HG03196 (cell line): Measurements from ENCODE around the gene CHML.

Experiments used
- ATAC-seq: cut with Tn5 transposase; IDR thresholded peaks from one replicate; pipeline ENCODE4 v1.9.1; 2021; ENCODE audit not compliant: unreplicated experiment

Gene CHML

DNA sequence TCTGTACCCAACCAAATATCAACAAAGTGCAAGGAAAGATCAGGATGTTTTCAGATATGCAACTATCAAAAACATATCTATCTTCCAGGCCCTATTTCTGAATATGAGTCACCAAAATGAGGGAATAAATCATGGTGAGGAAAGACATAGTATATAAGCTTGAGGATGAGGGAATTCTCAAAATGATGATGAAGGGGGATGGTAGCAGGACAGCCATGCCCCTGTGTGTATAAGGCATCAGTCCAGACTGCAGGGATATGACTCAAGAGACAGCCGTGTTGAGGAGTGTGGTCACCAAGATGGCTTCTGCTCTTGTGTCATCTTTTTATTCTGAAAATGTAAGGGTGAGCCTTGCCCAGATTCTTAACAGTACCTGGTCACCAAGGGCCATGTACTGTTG, 7.5 kb upstream of the CHML start:
- ATAC-seq: no peak

DNA sequence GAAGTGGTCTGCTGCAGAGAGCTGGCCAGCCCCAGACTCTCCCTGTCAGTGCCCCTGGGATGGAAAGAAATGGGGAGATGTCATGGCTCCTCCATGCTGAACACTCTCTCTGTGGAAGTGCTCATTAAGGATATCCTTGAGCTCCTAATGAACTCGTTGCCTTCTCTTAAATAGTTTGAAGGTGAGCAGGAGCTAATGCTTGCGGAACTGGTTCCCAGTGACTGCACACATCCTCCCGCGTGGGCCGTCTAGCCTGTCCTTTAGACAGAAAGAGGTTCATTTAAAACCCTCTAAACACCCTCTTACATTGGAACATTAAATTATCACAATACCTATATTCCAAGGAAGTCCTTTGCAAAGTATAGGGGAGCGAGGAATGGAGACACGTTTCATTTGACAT, 6.0 kb upstream of the CHML start:
- ATAC-seq: no peak

DNA sequence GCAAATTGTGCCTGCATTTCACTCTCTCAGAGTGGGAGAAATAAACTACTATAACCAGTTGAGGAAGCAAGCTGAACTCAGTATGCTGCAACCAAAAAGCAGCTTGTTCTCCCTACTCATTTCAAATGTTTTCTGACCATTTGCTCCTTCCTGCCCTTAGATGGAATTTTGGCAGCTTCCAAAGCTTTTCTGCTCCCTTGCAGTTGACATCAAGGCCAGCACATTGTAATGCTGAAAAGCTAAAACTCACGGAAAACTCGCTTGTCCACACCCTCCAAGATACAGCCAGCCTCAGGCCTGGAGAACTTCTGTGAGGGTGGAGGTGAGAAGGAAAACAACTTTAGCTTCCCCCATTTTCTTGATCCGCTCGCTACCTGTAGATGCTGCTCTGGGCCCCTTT, 5.0 kb upstream of the CHML start:
- ATAC-seq: no peak

DNA sequence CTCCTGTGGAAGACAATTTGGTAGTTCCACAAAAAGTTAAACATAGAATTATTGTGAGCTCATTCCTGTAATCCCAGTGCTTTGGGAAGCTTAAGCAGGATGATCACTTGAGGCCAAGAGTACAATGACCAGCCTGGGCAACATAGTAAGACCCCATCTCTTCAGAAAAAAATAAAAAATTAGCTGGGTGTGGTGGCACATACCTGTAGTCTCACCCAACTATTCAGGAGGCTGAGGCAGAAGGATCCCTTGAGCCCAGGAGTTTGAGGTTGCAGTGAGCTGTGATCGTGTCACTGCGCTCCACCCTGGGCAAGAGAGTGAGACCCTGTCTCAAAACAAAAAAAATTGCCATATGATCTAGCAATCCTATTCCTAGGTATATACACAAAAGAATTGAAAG, 4.1 kb upstream of the CHML start:
- ATAC-seq: no peak

DNA sequence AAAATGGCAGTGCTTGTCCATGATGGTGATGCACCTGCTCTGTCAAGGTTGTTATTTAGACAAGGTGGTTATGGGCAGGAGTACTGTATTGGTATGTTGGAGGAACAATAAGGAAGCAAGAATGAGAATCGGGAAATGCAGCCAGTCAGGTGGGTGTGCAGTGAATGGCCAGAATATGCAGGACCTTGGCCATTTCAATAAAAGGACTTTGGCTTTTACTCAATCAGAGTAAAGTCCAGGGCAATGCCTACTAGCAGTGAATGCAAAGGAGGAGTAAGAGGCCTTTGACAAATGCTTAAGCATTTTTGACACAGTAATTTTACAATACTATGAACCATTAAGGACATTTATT, 2.4 kb upstream of the CHML start:
- ATAC-seq: no peak

DNA sequence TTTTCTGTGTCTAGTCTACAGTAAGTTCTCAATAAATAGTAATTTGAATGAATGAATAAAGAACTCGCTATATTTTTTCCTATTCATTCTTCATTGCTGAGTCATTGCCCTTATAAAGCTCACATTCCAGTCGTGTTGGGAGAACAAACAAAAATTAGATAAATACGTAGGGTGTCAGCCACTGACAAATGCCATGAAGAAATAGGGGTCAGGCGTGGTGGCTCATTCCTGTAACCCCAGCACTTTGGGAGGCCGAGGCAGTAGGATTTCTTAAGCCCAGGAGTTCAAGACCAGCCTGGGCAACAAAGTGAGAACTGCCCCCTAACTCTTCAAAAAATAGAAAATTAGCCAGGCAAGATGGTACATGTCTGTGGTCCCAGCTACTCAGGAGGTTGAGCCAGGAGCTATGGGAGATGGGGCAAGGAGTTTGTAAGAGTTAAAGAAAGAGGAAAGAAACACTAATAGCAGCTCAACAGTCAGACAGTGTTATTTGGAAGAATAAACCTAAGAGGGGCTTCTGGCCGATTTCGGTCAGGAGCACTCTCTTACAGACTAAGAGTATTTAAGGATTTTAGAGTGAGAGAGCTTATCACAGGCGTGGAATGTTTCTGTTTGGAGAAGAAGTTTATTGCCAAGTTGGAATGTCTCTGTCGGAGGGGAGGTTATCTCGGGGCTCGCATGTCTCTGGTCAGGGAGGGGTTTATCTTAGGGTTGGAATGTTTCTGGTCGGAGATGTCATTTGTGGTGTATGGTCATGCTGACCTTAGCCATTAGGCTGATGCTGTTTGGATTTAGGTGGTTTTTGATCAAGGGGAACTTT, 1.8 kb upstream of the CHML start:
- no peak for ATAC-seq

DNA sequence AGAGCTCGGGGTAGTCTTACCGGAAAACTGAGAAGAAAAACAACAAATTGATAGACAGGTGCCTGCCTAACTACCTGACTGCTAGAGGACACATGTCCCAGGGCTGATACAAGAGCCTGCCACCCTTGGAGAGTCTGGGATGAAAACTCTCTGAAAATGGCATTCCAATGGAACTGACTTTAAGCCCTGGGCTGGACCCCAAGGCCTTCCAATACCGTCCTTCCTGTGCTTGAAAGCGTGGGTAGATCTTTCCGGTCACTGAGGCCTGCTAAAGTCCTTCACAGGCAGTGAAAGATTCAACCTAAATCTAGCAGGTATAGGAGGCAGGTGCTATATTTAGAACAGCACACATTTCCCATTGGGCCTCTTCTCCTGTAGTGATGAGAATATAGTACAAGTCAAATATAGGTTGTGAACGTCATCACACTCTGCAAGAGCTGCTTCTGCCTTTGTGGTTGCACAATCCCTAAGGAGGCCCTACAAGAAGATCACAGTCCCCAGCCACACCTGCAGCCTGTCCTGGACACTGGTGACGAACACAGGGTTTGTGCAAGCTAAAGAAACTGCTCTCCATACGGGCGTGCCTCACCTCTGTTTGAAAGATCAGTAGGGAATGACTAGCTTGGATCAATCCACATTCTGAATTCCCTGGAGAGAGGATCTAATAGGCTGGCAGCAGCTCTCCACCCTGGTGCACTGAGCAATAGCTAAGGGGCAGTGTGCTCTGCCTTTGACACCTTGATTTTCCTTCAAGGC, 876 bp upstream of the CHML start:
- no peak for ATAC-seq

DNA sequence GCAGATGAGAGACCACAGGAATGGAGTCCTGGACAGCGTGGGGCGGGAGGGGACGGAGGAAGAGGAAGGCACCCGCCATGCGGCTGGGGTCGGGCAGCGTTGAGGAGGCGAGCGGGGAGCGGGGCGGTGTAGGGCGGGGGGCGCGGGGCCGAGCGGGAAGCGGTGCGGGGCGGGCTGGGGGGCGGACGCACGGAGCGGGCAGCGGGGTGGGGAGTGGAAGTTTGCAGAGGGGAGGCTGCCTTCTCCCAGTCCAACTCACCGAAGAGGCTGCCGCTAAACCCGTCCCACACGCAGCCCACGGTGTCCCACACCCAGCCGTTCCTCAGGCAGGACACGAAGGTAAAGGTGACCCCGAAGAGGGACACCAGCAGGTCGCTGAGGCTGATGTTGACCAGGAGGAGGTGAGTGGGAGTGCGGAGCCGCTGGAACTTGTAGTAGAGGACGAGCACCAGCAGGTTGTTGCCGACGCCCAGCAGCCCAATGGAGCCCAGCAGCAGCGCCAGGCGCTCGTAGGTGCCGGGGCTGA, 483 bp downstream of the CHML start:
- peak; percentile 43 for ATAC-seq

DNA sequence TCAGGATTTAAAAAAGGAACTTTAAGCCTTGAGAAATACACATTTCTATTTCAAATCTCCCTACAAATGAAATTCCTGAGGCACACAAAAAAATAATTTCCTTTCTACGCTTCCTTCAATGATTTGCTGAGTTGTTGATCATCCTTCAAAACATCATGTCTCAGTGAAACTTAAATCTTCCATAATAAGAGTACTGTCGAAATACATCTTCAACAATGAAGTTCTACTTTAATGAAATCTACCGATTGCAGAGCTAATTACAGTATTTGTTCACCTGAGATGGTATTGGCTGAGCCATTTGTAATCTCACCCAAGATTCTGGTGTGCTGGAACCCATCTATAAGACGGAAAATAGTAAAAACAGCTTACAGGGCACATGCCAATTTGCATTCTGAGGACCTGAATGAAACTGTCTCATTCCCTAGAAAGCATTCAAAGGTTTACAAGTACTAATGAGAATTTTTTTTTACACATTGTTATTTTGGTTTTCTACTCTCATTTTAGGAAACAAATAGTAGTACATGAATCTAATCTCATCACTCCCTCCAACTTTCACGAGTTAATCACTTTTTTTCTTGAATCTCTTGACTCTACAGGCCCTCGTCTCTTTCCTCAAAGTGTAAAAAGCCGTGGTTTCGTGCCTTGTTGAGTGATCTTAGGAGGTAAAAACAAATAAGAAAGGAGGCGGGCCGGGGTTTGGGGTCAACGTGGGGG, 1.1 kb downstream of the CHML start:
- no peak for ATAC-seq

DNA sequence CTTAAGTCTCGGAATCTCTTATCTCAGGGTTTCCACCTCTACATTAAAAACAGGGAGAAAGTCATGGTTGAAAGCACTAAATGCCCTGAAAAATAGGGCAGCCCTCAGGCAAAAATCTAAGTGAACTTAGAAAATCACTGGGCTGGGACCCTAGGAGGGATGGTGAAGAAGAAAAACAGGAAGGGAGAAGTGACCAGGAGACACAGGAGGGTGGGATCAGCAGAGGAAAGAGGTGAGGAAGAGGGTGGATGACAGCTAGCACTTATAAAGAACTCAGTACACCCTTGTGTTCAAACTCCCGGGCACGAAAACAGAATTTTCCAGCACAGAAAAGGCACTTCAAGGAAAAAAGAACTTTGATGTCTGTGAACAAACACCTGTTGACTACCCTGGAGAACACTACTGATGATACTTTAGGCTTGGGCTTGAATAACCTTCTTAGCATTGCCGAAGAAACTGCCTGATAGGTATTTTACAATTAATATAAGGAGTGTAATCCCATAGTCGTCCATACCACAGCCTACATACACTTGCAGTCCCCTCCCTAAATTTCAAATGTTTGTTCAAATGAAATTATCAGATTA, 2.0 kb downstream of the CHML start:
- no peak for ATAC-seq

DNA sequence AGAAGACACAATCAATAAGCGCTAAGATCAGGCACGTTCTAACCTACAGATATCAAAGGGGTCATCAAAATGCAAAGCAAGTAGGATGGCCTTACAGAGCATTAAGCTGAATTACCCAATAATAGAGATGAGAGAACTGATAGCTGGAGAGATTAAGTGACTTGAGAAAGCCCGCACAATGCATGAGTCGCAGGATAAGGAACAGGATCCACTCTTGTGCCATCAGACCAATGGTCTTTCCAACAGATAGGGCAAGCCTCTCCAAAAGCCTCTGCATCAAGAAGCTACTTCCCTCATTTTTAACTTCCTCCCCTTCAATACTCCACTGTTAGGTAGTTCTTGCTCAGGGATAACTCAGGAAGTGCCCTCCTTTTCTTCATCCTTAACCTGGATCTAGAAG, 2.6 kb downstream of the CHML start:
- ATAC-seq: no peak

DNA sequence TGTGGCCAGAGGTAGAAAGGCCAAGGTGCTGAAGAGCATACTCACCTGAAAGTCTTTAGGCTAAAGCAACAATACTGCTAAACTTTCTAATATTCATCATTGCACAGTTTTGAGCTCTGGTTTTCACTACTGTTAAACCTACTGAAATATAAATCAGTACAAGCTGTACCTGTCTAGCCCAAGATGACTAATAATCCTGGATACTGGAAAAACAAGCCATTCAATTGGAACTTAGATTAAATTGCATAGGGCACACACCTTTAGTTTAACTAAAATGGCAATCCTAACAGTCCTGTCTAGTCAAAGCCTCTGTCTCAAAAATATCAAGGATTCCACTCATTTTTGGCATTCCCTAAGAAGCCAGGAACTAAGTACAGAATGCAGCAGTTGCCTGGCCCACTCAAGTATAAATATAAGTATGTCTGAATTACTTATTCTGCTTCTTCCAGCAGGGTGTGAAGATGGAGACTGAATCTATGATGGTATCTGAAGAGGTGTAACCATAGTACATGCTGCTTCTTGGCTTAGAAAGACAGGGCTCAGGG, 3.1 kb downstream of the CHML start:
- ATAC-seq: no peak

DNA sequence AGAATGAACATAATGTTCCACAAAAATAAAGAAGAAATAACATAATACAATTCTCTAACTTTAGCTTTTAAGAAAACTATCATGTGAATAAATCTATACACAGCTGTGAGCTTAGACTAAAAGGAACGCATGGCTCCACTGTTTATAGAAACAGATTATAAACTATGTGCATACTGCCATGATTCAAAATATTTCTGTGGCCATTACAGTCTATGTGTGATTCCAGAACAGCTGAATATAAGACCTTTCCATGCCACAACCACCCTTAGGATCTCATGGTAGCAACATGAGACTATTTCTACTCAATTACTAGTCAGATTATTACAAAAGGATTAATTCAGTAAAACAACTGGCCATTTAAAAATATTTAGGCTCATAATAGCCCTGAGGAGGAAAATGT, 3.9 kb downstream of the CHML start:
- ATAC-seq: no peak

DNA sequence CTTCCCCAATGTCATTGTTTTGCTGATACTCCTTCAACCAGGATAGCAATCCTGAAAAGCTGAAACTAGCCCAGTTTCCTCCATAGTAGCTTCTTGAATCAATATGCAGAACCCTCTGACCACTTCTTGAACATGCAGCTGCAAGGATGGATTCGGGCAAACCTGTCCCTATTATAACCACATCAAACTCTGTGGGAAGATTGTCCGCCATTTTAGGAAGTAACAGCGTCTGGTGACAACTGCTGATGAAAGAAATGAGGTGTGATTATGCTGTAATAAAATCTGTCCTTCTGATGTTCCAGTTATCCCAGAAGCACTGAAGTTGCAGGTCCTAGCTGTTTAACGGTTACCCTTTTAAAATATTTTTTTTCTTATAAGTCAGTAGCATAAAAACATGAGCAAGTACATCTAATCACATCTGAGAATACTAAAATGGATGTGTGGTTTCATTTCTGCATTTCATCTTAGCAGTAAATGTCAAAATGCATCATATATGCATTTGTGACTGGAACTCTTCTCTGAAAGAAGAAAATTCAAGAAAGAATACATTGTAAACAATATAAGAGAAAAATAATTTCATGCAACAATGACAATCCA, 4.5 kb downstream of the CHML start:
- ATAC-seq: no peak

DNA sequence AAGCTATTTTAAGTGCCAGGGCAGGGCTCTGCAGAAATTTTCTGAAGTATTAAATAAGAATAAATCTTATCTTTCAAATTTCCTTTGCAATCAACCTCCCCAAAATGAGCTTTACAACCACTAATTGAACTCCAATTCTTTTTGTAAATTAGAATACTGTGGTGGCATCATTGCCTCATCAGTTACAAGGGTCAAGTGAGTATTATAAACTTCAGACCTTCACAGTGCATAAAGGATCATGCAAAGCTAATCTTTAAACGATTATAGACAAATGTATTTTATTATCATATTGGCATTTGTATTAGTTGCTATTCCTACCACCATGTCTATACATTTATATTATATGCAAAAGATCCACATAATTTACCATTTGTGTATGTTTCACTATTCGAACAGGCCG, 7.2 kb downstream of the CHML start:
- ATAC-seq: no peak

DNA sequence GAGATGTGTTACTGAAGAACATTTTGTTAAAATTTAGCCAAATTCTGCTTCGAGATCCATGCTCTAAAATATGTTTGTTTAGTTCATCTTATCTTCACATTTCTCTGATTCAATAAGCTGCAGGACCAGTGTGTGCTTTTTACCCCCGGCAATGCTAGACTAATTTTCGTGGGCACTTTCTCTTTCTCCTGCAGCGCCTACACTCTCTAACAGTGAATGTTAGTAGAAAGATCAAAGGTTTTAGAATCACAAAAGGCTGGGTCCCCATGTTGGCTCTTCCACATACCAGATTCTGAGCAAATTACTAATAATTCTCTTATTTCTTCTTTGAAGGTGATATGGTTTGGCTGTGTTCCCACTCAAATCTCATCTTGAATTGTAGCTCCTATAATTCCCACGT, 8.5 kb downstream of the CHML start:
- ATAC-seq: no peak

DNA sequence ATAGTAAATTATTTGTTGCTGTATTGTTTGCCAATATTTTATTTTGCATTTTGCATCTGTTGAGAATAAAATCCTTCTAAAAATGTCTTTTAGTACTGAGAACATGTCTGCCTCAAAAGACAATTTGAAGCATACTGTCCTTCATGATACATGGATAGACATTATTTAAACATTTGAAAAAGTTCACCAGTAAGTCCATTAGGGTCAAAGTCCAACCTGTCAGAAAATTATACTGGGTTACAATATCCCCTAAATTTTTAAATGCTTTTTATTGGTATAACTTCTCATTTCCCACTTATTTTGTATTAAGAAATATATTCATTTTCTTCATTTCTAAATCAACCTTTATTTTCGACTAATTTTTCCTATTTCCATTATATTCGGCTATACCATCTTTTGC, 9.3 kb downstream of the CHML start:
- no peak for ATAC-seq

DNA sequence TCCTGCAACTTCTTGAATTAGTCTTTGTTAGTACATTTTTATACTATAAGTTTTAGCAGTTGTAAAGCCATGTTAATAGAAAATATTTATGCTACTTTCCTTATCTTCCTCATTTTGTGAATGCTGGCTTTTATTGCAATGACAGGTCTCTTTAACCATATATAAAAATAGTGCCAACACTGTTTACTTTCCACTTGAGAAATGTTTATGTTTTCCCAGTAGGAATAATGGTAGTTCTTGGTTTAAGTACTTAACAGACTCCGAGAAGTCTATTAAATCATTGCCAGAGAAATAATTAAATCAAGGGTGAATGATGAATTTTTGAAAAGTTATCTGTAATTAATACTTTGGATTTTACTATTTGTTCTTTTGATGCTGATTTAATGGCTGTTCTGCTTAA, 9.7 kb downstream of the CHML start:
- ATAC-seq: no peak

DNA sequence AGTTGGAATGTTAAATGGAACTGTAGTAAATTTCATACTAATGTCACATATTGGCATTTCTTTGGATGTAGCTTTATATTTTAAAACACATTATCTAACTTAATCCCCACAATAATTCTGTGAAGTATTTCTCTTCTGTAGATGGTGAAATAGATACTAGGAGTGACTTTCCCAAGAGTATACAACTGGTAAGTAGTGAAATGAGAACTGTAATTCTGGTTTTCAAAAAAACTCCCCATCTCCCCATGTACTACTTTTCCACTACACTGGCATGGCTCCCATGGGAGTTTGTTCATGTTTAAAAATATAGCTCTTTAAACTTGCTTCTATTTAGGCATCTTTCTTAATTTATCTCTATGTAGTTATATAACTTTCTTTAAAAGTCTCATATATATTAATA, 10.2 kb downstream of the CHML start:
- ATAC-seq: no peak

DNA sequence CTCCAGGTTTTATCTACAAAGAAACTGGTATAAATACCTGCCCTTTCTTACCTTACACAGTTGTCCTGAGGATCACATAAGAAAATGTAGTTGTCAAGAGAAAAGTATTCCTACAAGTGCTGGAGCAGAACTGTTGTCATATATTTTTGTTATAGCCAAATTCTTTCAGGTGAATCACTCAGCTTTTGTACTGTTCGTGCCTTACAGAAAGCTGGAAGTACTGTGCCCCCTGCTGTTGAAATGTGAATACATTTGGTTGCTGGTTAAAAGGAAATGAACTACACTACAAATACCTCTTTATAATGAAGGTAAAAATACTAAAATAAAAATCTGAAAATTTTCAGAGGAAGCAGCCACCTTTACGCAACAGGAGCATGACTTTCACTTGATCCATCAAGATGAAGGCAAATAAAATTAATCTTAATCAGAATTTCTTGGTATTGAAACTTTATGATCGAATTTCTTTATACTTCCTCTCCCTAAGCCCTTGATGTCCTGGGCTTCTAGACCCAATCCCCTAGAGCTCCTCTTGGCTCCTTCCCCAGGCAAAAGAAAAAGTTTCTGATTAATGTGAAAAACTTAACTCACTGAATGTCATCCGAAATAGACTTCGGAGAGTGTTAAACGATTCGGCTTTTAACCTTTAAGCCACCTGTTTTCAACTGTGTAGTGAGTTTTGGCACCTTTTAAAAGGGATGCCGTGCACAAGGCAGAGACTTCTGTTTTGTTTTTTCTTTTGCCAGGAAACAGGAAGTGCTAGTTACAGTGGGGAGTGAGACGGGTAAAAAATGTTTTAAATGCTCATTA, 12.5 kb downstream of the CHML start:
- ATAC-seq: peak; percentile 75
